HCT116 (cell line): ENCODE results near the gene PRKCA. TPM values are rescaled to one million over a fixed set of nuclear protein-coding genes. Genes with fewer than 3 reads are reported as not detected.
A peak's percentile ranks its signal among the peaks of the same experiment; 100 is the strongest.

Experiments
- ATAC-seq: fragments of 200-7000 bp; cut with Tn5 transposase; 2 replicates; pipeline ENCODE4 v1.9.1; 2020; ENCODE audit warnings: mild to moderate bottlenecking, moderate library complexity
- BruUV-seq: library from RNA; stranded (reverse); fragments of 400-500 nt; replicated peaks from 2 replicates; lab custom pipeline; 2021; lab: Mats Ljungman, UMichigan
- CTCF ChIA-PET: fragments of 300-600 bp; sonication (Branson Sonifier 250); formaldehyde crosslinking; loops from one replicate; lab custom pipeline; 2021; ENCODE audit warnings: antibody characterized with exemption; lab: Charles Lee
- POLR2A ChIA-PET: fragments of 300-600, 350-600 bp; sonication (Branson Sonifier 250); formaldehyde crosslinking; loops from one replicate; lab custom pipeline; 2021; ENCODE audit warnings: antibody characterized with exemption; lab: Charles Lee
- RAD21 ChIA-PET, 2 experiments: fragments of 300-600 bp; sonication (Branson Sonifier 250); formaldehyde crosslinking; loops; one replicate each; lab custom pipeline; 2023; ENCODE audit warnings: low total read pairs in 2 of 2; ENCODE audit not compliant: uncharacterized antibody in 2 of 2, unreplicated experiment in 2 of 2, low non-redundant PET in 1 of 2; lab: Charles Lee
- DNase-seq: peaks from one replicate; pipeline ENCODE4 v3.0.0-alpha.2; 2010; ENCODE audit warnings: low read depth, low spot score
- H2AFZ ChIP-seq: fragments of 200-600 bp; shearing (Covaris generic), sonication (generic); 2 replicates; pipeline ENCODE4 v1.6.1; 2017; ENCODE audit warnings: low read depth, mixed run types, mixed read lengths, antibody characterized with exemption, low read length; ENCODE audit not compliant: poor library complexity, severe bottlenecking
- H3K27ac ChIP-seq: 2 replicates; pipeline ENCODE4 v1.5.1; 2012; ENCODE audit warnings: low read depth, low read length
- H3K27me3 ChIP-seq: fragments of 200-600 bp; sonication (generic); 2 replicates; pipeline ENCODE4 v1.6.1; 2016; ENCODE audit warnings: mixed run types, low read length, mixed read lengths; ENCODE audit not compliant: insufficient read depth
- H3K36me3 ChIP-seq, 2 experiments: fragments of 200-500 bp in 1 of 2; fragments of 200-600 bp in 1 of 2; sonication (Bioruptor generic) in 1 of 2; sonication (generic) in 1 of 2; 2 replicates each; pipeline versions ENCODE4 v1.5.1 to v1.6.1; 2014 to 2016; ENCODE audit warnings: low read length in 2 of 2, inconsistent platforms in 1 of 2, mixed read lengths in 1 of 2, mixed run types in 1 of 2; ENCODE audit not compliant: insufficient read depth in 2 of 2, control insufficient read depth in 1 of 2
- H3K4me1 ChIP-seq, 2 experiments: fragments of 200-600 bp in 1 of 2; sonication (generic) in 1 of 2; 2 replicates each; pipeline versions ENCODE4 v1.5.1 to v1.6.1; 2012 to 2017; ENCODE audit warnings: low read length in 2 of 2, inconsistent platforms in 1 of 2, mild to moderate bottlenecking in 1 of 2, mixed read lengths in 1 of 2, mixed run types in 1 of 2, moderate library complexity in 1 of 2; ENCODE audit not compliant: insufficient read depth in 2 of 2, control insufficient read depth in 1 of 2
- H3K4me2 ChIP-seq: fragments of 200-600 bp; sonication (generic); 2 replicates; pipeline ENCODE4 v1.6.1; 2017; ENCODE audit warnings: mixed run types, low read length, mixed read lengths
- H3K4me3 ChIP-seq, 2 experiments: fragments of 200-600 bp in 1 of 2; sonication (generic) in 1 of 2; replicated peaks in 1 of 2; 2 replicates each; pipeline ENCODE4 v1.5.1; 2011 to 2016; ENCODE audit warnings: low read length in 2 of 2, control low read depth in 1 of 2, low read depth in 1 of 2, mild to moderate bottlenecking in 1 of 2, mixed read lengths in 1 of 2, mixed run types in 1 of 2
- H3K79me2 ChIP-seq: fragments of 200-600 bp; sonication (generic); 2 replicates; pipeline ENCODE4 v1.6.1; 2017; ENCODE audit warnings: mild to moderate bottlenecking, mixed run types, low read length, moderate library complexity, mixed read lengths; ENCODE audit not compliant: insufficient read depth
- H3K9ac ChIP-seq: fragments of 200-600 bp; sonication (generic); 2 replicates; pipeline ENCODE4 v1.6.1; 2016; ENCODE audit warnings: low read length, mixed read lengths
- H3K9me2 ChIP-seq: fragments of 200-600 bp; sonication (generic), shearing (Covaris generic); 2 replicates; pipeline ENCODE4 v1.6.1; 2017; ENCODE audit warnings: mixed run types, mild to moderate bottlenecking, moderate library complexity; ENCODE audit not compliant: insufficient read depth
- H3K9me3 ChIP-seq, 2 experiments: fragments of 200-500 bp in 1 of 2; fragments of 200-600 bp in 1 of 2; sonication (Bioruptor generic) in 1 of 2; sonication (generic) in 1 of 2; 2 replicates each; pipeline ENCODE4 v1.6.1; 2014 to 2017; ENCODE audit warnings: low read length in 2 of 2, mixed read lengths in 2 of 2, inconsistent platforms in 1 of 2, low read depth in 1 of 2, mild to moderate bottlenecking in 1 of 2, mixed run types in 1 of 2, moderate library complexity in 1 of 2; ENCODE audit not compliant: control insufficient read depth in 1 of 2, insufficient read depth in 1 of 2
- H4K20me1 ChIP-seq: fragments of 200-600 bp; sonication (generic), shearing (Covaris generic); 2 replicates; pipeline ENCODE4 v1.6.1; 2017; ENCODE audit warnings: mixed run types, mild to moderate bottlenecking, moderate library complexity; ENCODE audit not compliant: insufficient read depth
- POLR2A ChIP-seq: IDR thresholded peaks from 2 replicates; pipeline ENCODE4 v1.7.0; 2011; ENCODE audit warnings: borderline replicate concordance; ENCODE audit not compliant: insufficient read depth, insufficient read length; ENCODE audit errors: extremely low read depth
- SIN3A ChIP-seq: IDR thresholded peaks from 2 replicates; pipeline ENCODE4 v1.6.1; 2012; ENCODE audit warnings: low read depth
- SP1 ChIP-seq: IDR thresholded peaks from 2 replicates; pipeline ENCODE4 v1.6.1; 2012; ENCODE audit warnings: low read depth
- SRF ChIP-seq: IDR thresholded peaks from 2 replicates; pipeline ENCODE4 v1.6.1; 2012; ENCODE audit warnings: low read depth
- intact Hi-C: fragments of 100-400 bp; cut with micrococcal nuclease; formaldehyde crosslinking; loops from 2 replicates; pipeline ENCODE4 v1.10.0; 2022
- total RNA-seq: library from RNA; stranded (reverse); gene quantifications from one replicate; pipeline ENCODE4 v1.2.1, GENCODE V29; 2021; ENCODE audit not compliant: unreplicated experiment
- TF ChIP-seq, protein P1 (sequence below): IDR thresholded peaks from 2 replicates; pipeline ENCODE4 v1.6.1; 2011; ENCODE audit warnings: mild to moderate bottlenecking, low read length, moderate library complexity; ENCODE audit not compliant: insufficient replicate concordance; ENCODE audit errors: extremely low read depth
- TF ChIP-seq, protein P2 (sequence below): IDR thresholded peaks from 2 replicates; pipeline ENCODE4 v1.6.1; 2012
- TF ChIP-seq, protein P3 (sequence below), 3 experiments: fragments of 200-600 bp in 1 of 3; sonication (generic) in 1 of 3; IDR thresholded peaks in 2 of 3; conservative IDR thresholded peaks in 1 of 3; 2 replicates each; pipeline ENCODE4 v1.5.1; 2012 to 2017; ENCODE audit warnings: low read depth in 2 of 3, low read length in 2 of 3, antibody characterized with exemption in 1 of 3, borderline replicate concordance in 1 of 3, control low read depth in 1 of 3, mild to moderate bottlenecking in 1 of 3, mixed read lengths in 1 of 3, mixed run types in 1 of 3, moderate library complexity in 1 of 3; ENCODE audit not compliant: insufficient read depth in 1 of 3

PRKCA gene
- total RNA-seq, 1 experiment from 2014 or later, result 18.8 TPM

DNA sequence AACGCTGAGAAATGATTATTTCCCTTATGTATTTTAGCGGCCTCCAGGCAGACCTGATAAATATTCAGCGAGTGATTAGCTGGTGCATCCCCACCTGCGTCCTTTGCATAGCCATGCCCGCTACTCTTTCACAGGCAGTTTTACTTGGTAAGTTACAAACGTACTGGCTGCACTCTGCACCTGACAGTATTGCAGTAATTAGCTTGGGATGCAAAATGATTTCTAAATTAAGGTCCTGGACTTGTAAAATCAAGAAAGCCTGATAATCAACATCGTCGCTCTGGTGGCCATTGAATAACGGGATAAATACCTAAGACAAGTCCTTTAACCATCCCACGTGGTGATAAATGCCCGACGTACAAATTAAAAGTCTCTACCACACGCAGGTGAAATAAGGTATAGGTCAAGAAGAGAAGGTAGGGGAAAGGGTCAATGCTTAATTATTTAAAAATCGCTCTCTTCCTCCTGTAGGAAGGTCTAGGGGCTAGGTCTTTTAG is 998 bp upstream of the PRKCA start:
- Histone ChIP-seq H3K4me1 (peaks cover 6 to 22% of the 10 kb centered on the region in 2 experiments; a peak in 3 of 4 replicates), H2AFZ (peak overlapping the region; percentile 39), H3K27ac (no peak overlapping the region), H3K9me3 (no peaks in the 10 kb centered on the region), H3K4me3 (peak overlapping the region; percentile 69 to 81), H3K9me2 (no peaks in the 10 kb centered on the region), H3K36me3 (no peaks in the 10 kb centered on the region), H4K20me1 (no peaks in the 10 kb centered on the region)
- intact Hi-C loops, result loop anchor here (5.0 kb wide), 1 partner anchor 266 kb away; no protein-coding TSS in a partner anchor
- no peak for DNase-seq
- ChIA-PET RAD21 (no interaction called here), POLR2A (interaction anchor here (1.1 kb wide), 2 partner anchors 12 to 24 kb away, joined by 3 read pairs; no protein-coding TSS in a partner anchor)
- TF ChIP-seq, protein P1, sequence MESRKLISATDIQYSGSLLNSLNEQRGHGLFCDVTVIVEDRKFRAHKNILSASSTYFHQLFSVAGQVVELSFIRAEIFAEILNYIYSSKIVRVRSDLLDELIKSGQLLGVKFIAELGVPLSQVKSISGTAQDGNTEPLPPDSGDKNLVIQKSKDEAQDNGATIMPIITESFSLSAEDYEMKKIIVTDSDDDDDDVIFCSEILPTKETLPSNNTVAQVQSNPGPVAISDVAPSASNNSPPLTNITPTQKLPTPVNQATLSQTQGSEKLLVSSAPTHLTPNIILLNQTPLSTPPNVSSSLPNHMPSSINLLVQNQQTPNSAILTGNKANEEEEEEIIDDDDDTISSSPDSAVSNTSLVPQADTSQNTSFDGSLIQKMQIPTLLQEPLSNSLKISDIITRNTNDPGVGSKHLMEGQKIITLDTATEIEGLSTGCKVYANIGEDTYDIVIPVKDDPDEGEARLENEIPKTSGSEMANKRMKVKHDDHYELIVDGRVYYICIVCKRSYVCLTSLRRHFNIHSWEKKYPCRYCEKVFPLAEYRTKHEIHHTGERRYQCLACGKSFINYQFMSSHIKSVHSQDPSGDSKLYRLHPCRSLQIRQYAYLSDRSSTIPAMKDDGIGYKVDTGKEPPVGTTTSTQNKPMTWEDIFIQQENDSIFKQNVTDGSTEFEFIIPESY, result no peak
- TF ChIP-seq SIN3A (no peak), SP1 (no peak), POLR2A (no peak), SRF (no peak)
- TF ChIP-seq, protein P2, sequence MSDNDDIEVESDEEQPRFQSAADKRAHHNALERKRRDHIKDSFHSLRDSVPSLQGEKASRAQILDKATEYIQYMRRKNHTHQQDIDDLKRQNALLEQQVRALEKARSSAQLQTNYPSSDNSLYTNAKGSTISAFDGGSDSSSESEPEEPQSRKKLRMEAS, result no peak
- TF ChIP-seq, protein P3, sequence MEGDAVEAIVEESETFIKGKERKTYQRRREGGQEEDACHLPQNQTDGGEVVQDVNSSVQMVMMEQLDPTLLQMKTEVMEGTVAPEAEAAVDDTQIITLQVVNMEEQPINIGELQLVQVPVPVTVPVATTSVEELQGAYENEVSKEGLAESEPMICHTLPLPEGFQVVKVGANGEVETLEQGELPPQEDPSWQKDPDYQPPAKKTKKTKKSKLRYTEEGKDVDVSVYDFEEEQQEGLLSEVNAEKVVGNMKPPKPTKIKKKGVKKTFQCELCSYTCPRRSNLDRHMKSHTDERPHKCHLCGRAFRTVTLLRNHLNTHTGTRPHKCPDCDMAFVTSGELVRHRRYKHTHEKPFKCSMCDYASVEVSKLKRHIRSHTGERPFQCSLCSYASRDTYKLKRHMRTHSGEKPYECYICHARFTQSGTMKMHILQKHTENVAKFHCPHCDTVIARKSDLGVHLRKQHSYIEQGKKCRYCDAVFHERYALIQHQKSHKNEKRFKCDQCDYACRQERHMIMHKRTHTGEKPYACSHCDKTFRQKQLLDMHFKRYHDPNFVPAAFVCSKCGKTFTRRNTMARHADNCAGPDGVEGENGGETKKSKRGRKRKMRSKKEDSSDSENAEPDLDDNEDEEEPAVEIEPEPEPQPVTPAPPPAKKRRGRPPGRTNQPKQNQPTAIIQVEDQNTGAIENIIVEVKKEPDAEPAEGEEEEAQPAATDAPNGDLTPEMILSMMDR (IDR thresholded peaks at IDR 0.05 in 2 of 3, conservative IDR thresholded peaks at IDR 0.05 in 1 of 3; ENCODE audit: borderline replicate concordance in 1 of 3, insufficient read depth in 1 of 3, low read depth in 2 of 3, low read length in 2 of 3), result no peak
- TF ChIP-seq, all 23 proteins: peak for 0
- no peaks in the 10 kb centered on the region for H3K27me3 ChIP-seq
- peak overlapping the region; percentile 94 for H3K4me2 ChIP-seq
- no peaks in the 10 kb centered on the region for H3K79me2 ChIP-seq
- H3K9ac ChIP-seq, result peak overlapping the region; percentile 61
- TSS peak; percentile 75 for BruUV-seq
- CTCF ChIA-PET, result no interaction called here
- no peak for ATAC-seq
